Measurements from ENCODE around the gene ATG7.
"Not testable (repeated sequence)": the region's sequence is repeated elsewhere in the genome, so short reads cannot be mapped to it uniquely, and the experiment has no call there.

Gene ATG7

GRCh38 chr3:11507719-11508118 is 235.5 kb downstream of the ATG7 start:
- H3K27ac Mint-ChIP-seq: no peak overlapping the region

DNA sequence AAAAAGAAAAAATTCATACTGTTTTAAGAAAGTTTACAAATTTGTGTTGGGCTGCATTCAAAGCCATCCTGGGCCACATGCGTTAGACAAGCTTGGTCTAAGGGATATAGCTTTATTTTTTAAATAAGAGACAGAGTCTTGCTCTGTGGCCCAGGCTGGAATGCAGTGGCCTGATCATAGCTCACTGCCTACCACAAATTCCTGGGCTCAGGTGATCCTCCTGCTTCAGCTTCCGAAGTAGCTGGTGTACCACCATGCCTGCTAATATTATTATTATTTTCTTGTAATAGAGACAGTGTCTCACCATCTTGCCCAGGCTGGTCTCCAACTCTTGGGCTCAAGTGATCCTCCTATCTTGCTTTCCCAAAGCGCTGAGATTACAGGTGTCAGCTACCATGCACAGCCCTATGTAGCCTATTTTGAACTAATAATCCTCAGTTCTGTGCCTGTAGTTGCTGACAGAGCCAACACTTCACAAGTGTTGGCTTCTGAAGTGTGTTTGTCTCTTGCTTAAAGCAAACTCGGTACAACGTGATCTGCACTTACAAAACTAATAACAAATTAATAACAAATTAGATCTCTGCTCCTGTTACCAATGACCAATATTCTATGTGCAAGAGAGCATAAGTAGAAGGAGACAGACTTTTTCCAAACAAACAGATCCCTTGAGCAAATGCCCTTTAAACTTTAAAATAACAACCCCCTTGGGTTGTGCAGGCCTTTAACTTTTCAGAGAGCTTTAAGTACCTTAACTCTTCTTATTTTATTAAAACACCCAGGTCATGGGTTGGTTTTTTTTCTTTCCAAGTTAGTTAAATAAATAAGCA is 236.4 kb downstream of the ATG7 start:
- H3K27me3 Mint-ChIP-seq: no peaks in the 10 kb centered on the region
- H3K27ac Mint-ChIP-seq: no peak overlapping the region
- peaks cover 26% of the 10 kb centered on the region for H3K36me3 Mint-ChIP-seq (ENCODE audit: low read depth)
- peaks cover 11% of the 10 kb centered on the region for H3K4me1 Mint-ChIP-seq (ENCODE audit: low read depth)
- no peak overlapping the region for H3K4me3 Mint-ChIP-seq
- no peaks in the 10 kb centered on the region for H3K9me3 Mint-ChIP-seq

More at GRCh38 chr3:11507719-11508118, 235.5 kb downstream of the ATG7 start:
- no peaks in the 10 kb centered on the region for H3K9me3 Mint-ChIP-seq
- H3K27me3 Mint-ChIP-seq: no peaks in the 10 kb centered on the region
- no peak overlapping the region for H3K4me3 Mint-ChIP-seq
- peaks cover 11% of the 10 kb centered on the region for H3K4me1 Mint-ChIP-seq (ENCODE audit: low read depth)
- peaks cover 26% of the 10 kb centered on the region for H3K36me3 Mint-ChIP-seq (ENCODE audit: low read depth)

DNA sequence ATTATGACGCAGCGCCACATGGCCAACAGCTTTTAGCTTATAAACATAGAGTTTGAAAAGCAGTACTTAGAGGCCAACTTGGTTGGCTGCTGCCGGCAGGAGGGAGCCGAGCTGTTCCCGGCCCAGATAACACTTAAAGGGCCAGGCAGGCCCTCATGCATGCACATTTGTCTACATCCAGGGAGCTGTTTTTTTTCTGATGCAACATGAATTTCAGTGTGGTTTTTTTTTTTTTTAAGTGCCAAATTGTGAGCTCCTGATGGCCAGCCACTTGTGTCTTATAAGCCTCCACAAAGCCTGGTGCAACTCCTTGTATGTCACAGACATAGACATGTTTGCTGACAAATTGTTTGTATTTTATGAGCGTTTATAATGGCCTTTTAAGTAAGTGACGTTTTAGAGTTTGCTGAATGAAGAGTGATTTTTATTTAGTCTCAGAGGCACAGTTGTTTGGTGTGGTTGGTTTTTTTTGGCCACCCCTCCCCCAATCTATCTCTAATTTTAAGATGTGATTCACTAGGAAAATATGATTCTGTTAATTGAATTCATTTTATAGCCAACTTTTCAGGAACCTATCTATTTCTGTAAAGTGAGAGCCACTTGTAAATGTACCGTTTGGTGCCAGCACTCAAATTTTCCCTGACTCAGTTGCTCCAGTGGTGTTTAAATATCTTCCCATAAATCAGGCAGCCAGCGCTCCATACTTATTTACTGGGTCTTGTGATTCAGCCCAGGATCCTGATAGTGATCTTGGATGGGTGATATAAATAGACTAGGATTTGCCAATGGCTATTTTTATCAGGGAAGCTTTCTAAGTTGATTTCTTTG is 237.2 kb downstream of the ATG7 start:
- no peaks in the 10 kb centered on the region for H3K9me3 Mint-ChIP-seq
- H3K27me3 Mint-ChIP-seq: no peaks in the 10 kb centered on the region
- H3K4me1 Mint-ChIP-seq (ENCODE audit: low read depth): peaks cover 11% of the 10 kb centered on the region
- no peak overlapping the region for H3K4me3 Mint-ChIP-seq
- H3K27ac Mint-ChIP-seq: no peak overlapping the region
- H3K36me3 Mint-ChIP-seq (ENCODE audit: low read depth): peaks cover 24% of the 10 kb centered on the region

DNA sequence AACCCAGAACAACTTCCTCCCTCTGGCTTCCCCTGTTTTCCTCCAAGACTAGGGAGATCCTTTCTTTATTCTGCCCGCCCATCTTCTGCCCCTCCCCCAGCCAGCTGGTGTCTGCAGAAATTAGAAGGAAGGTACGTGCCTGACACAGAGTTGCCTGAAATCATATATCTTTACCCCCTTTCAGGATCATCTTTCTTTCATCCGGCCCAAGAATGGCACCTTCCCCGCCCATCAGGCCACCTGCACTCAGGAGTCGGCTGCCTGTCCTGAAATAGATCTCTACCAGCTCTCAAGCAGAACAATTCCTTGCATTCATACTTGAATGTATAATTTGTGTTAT is 237.8 kb downstream of the ATG7 start:
- no peaks in the 10 kb centered on the region for H3K9me3 Mint-ChIP-seq
- H3K27ac Mint-ChIP-seq: no peak overlapping the region
- peaks cover 21% of the 10 kb centered on the region for H3K36me3 Mint-ChIP-seq (ENCODE audit: low read depth)
- H3K27me3 Mint-ChIP-seq: no peaks in the 10 kb centered on the region
- peaks cover 13% of the 10 kb centered on the region for H3K4me1 Mint-ChIP-seq (ENCODE audit: low read depth)
- no peak overlapping the region for H3K4me3 Mint-ChIP-seq

DNA sequence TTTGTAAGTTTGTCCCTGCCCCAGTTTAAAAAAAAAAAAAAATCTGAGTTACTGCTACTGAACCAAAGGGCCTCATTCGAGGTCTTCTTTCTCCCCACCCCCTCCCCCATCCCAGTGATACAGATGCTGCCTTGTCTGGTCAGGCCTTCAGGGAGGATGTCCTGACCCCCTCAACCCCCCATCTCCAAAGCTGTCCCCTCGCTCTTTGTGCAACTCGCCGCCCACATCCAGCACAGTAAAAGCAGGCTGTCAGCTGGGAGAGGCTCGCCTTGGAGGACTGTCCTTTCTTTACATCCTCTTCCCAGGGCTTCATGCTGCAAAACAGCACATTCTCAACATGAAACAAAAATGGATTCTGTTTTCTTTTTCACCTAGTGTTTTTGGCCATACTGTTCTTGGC is 238.2 kb downstream of the ATG7 start:
- Mint-ChIP-seq H3K4me3 (no peak overlapping the region), H3K27me3 (no peaks in the 10 kb centered on the region), H3K4me1 (ENCODE audit: low read depth) (peaks cover 13% of the 10 kb centered on the region), H3K36me3 (ENCODE audit: low read depth) (peaks cover 21% of the 10 kb centered on the region), H3K27ac (no peak overlapping the region), H3K9me3 (no peaks in the 10 kb centered on the region)

- H3K9me3 Mint-ChIP-seq, H3K4me3 Mint-ChIP-seq, H3K27ac Mint-ChIP-seq, H3K27me3 Mint-ChIP-seq: not testable (repeated sequence)
- H3K4me1 Mint-ChIP-seq (ENCODE audit: low read depth): peaks cover 13% of the 10 kb centered on the region
- H3K36me3 Mint-ChIP-seq (ENCODE audit: low read depth): peaks cover 21% of the 10 kb centered on the region
Observed at GRCh38 chr3:11511606-11512005, 239.4 kb downstream of the ATG7 start.

GRCh38 chr3:11513125-11513816 is 241.1 kb downstream of the ATG7 start:
- H3K36me3 Mint-ChIP-seq (ENCODE audit: low read depth): peaks cover 21% of the 10 kb centered on the region
- H3K9me3 Mint-ChIP-seq, H3K4me3 Mint-ChIP-seq, H3K27ac Mint-ChIP-seq, H3K27me3 Mint-ChIP-seq: not testable (repeated sequence)
- peaks cover 13% of the 10 kb centered on the region for H3K4me1 Mint-ChIP-seq (ENCODE audit: low read depth)

DNA sequence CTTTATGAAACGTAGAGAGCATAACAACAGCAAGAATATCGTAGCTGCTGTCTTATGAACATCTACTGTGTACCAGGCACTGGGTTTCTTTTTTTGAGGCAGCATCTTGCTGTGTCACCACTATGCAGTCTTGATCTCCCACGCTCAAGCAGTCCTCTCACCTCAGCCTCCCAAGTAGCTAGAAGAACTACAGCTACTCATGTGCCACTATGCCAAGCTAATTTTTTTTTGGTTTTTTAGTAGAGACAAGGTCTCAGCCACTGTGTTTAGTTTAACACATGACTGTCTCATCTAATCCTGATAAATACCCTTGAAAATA is 241.6 kb downstream of the ATG7 start:
- peaks cover 13% of the 10 kb centered on the region for H3K4me1 Mint-ChIP-seq (ENCODE audit: low read depth)
- no peak overlapping the region for H3K27ac Mint-ChIP-seq
- no peaks in the 10 kb centered on the region for H3K27me3 Mint-ChIP-seq
- H3K9me3 Mint-ChIP-seq: no peaks in the 10 kb centered on the region
- peaks cover 21% of the 10 kb centered on the region for H3K36me3 Mint-ChIP-seq (ENCODE audit: low read depth)
- H3K4me3 Mint-ChIP-seq: no peak overlapping the region

DNA sequence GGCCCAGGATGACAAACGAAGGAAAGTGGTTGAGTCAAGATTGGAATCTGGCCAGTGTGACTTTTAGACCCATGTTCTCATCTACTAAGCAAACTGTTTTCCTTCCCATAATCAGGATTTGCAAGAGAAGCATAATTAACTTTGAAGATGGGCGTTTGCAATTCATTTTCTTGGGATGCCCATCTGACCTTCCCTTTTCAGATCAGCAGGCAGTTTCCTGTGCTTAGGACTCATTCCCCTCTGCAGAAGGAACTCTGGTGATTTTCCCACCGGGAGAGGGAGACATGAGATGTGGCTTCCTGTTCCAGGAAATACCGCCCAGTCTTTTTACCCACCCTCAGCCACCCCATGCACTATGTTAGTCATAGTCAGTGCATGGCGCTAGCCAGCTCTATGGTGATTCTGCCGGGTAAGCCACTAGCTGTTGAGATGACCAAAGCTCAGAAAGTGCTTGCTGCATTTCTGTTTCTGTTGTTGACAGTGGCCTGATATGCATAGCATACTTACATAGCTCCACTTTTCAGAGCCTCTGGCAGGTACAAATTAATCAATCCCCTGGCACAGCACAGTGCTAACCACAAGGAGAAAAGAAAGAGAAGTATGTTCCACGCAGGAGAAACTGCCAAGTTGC is 242.1 kb downstream of the ATG7 start:
- Mint-ChIP-seq H3K27ac (no peak overlapping the region), H3K27me3 (no peaks in the 10 kb centered on the region), H3K4me3 (no peak overlapping the region), H3K36me3 (ENCODE audit: low read depth) (peaks cover 23% of the 10 kb centered on the region), H3K4me1 (ENCODE audit: low read depth) (peaks cover 10% of the 10 kb centered on the region), H3K9me3 (no peaks in the 10 kb centered on the region)

DNA sequence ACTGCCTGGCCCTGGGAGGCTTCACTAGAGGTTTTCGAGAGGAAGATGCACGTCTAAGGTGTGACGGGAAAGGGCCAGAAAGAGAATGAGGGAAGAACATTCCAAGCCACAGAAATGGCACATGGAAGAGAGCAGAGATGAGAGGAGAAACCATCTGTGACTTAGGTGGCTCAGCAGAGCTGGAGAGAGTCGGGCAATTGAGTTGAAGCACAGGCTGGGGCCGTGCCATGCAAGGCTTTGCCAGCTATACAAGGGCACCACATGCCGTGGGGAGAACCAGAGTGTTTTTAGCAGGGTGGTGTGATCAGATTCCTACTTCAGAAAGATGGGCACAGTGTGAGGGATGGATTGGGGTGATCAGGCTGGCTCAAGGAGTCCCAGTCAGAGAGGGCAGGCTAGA is 245.4 kb downstream of the ATG7 start:
- peaks cover 3% of the 10 kb centered on the region for H3K4me1 Mint-ChIP-seq (ENCODE audit: low read depth)

GRCh38 chr3:11521167-11521566 is 249.0 kb downstream of the ATG7 start:
- peaks cover 8% of the 10 kb centered on the region for H3K36me3 Mint-ChIP-seq (ENCODE audit: low read depth)
- H3K9me3 Mint-ChIP-seq: no peaks in the 10 kb centered on the region
- no peak overlapping the region for H3K4me3 Mint-ChIP-seq
- H3K27me3 Mint-ChIP-seq: no peaks in the 10 kb centered on the region
- no peaks in the 10 kb centered on the region for H3K4me1 Mint-ChIP-seq (ENCODE audit: low read depth)
- H3K27ac Mint-ChIP-seq: no peak overlapping the region

More for the DNA sequence above, 245.4 kb downstream of the ATG7 start:
- Mint-ChIP-seq H3K9me3 (no peaks in the 10 kb centered on the region), H3K27me3 (no peaks in the 10 kb centered on the region), H3K4me3 (no peak overlapping the region), H3K27ac (no peak overlapping the region), H3K36me3 (ENCODE audit: low read depth) (peaks cover 3% of the 10 kb centered on the region)

DNA sequence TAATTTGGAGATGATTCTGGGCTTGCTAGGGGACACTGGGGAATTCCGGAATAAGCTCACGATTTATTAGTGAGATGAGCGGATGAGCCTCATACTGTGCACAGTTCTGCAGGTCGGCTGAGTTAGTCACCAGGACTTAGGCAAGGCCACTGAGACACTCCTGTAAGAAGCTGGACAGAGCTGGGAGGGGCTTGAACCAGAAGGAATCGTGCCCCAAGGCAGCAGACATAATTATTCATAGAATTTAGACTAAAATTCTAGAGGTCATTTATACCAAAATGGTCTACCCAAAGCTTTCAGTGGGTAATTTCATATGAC is 250.2 kb downstream of the ATG7 start:
- peaks cover 17% of the 10 kb centered on the region for H3K36me3 Mint-ChIP-seq (ENCODE audit: low read depth)
- H3K9me3 Mint-ChIP-seq: no peaks in the 10 kb centered on the region
- no peaks in the 10 kb centered on the region for H3K27me3 Mint-ChIP-seq
- no peaks in the 10 kb centered on the region for H3K4me1 Mint-ChIP-seq (ENCODE audit: low read depth)
- H3K4me3 Mint-ChIP-seq: no peak overlapping the region
- H3K27ac Mint-ChIP-seq: no peak overlapping the region

DNA sequence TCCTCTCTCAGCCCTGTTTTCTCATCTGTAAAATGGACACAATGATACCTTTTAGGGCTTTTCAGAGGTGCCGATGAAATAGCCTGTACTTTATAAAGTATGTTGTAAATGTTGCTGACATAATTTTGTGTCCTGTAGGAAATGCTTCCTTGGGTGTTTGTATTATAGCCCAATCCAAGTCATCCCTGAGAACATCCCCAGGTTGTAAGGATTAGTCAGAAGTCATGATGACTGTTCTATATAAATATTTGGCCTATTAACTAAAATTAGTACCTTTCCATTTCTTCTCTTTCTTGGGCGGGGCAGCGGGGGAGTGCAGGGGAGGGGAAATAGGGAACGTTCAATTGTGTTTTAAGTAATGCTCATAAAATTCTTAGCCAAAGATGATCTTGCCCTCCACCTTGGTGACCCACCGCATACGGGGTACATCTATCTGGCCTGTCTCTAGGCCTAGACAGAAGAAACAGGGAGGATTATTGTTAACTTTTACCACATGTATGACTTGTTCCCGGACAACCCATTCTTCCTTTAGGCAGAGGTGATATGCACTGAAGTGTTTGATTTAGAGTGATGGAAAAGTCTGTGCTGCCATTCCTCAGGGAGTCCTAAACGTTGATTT is 250.9 kb downstream of the ATG7 start:
- Mint-ChIP-seq H3K9me3 (no peaks in the 10 kb centered on the region), H3K36me3 (ENCODE audit: low read depth) (peaks cover 24% of the 10 kb centered on the region)

GRCh38 chr3:11523572-11524101 is 251.4 kb downstream of the ATG7 start:
- no peaks in the 10 kb centered on the region for H3K4me1 Mint-ChIP-seq (ENCODE audit: low read depth)
- H3K9me3 Mint-ChIP-seq: no peaks in the 10 kb centered on the region
- peaks cover 27% of the 10 kb centered on the region for H3K36me3 Mint-ChIP-seq (ENCODE audit: low read depth)
- H3K4me3 Mint-ChIP-seq: no peak overlapping the region
- no peak overlapping the region for H3K27ac Mint-ChIP-seq
- no peaks in the 10 kb centered on the region for H3K27me3 Mint-ChIP-seq

More for the DNA sequence above, 250.9 kb downstream of the ATG7 start:
- no peak overlapping the region for H3K4me3 Mint-ChIP-seq
- no peaks in the 10 kb centered on the region for H3K27me3 Mint-ChIP-seq
- H3K27ac Mint-ChIP-seq: no peak overlapping the region
- H3K4me1 Mint-ChIP-seq (ENCODE audit: low read depth): no peaks in the 10 kb centered on the region
